Upper lobe of left lung (tissue), 6 donors: ENCODE measurements around the gene SLC25A47. TPM values are rescaled to one million over a fixed set of nuclear protein-coding genes. Genes with fewer than 3 reads are reported as not detected.
"Not testable (repeated sequence)": the region's sequence is repeated elsewhere in the genome, so short reads cannot be mapped to it uniquely, and the experiment has no call there.

Source experiments
- ATAC-seq, 2 donors: fragments of 200-7000 bp; cut with Tn5 transposase; one replicate each; pipeline ENCODE4 v1.9.1; 2022; ENCODE audit warnings: mild to moderate bottlenecking in 2 of 2, moderate library complexity in 2 of 2; ENCODE audit not compliant: low FRiP score in 2 of 2
- DNase-seq, 2 donors: peaks; one replicate each; pipeline ENCODE4 v3.0.0-alpha.2; 2019 to 2020
- H3K27ac ChIP-seq, 4 donors: fragments of 200-600 bp; sonication (generic); one replicate each; pipeline ENCODE4 v1.5.1; 2016 to 2019
- H3K27me3 ChIP-seq, 4 donors: fragments of 200-600 bp; sonication (generic); one replicate each; pipeline ENCODE4 v1.5.1; 2017 to 2019
- H3K36me3 ChIP-seq, 4 donors: fragments of 200-600 bp; sonication (generic); one replicate each; pipeline ENCODE4 v1.5.1; 2016 to 2019
- H3K4me1 ChIP-seq, 4 donors: fragments of 200-600 bp; sonication (generic); one replicate each; pipeline ENCODE4 v1.5.1; 2018 to 2019
- H3K4me3 ChIP-seq, 4 donors: fragments of 200-600 bp; sonication (generic); one replicate each; pipeline ENCODE4 v1.5.1; 2017 to 2019; ENCODE audit warnings: mild to moderate bottlenecking in 2 of 4, moderate library complexity in 1 of 4
- H3K9me3 ChIP-seq, 4 donors: fragments of 200-600 bp; sonication (generic); one replicate each; pipeline ENCODE4 v1.5.1; 2018 to 2019
- EP300 ChIP-seq, 4 donors: sonication (generic); formaldehyde crosslinking; IDR thresholded peaks; one replicate each; pipeline ENCODE4 v1.5.1; 2017; ENCODE audit warnings: antibody characterized with exemption in 4 of 4, control low read depth in 2 of 4
- POLR2A ChIP-seq, 4 donors: fragments of 450-650 bp; IDR thresholded peaks; one replicate each; pipeline ENCODE4 v1.5.1; 2016 to 2017; ENCODE audit warnings: antibody characterized with exemption in 4 of 4, mild to moderate bottlenecking in 2 of 4
- POLR2AphosphoS5 ChIP-seq, 2 donors: sonication (generic); formaldehyde crosslinking; IDR thresholded peaks; one replicate each; pipeline ENCODE4 v1.5.1; 2017; ENCODE audit warnings: antibody characterized with exemption in 2 of 2
- WGBS, 2 donors: methylation state at CpG; one replicate each; pipeline ENCODE4 v1.1.5; 2017 to 2018; 5-methylcytosine and 5-hydroxymethylcytosine counted together
- total RNA-seq, 6 donors: library from RNA; depleted of rRNA in 4 of 6; stranded (reverse); fragments of >200 nt in 4 of 6; gene quantifications; one replicate each; pipeline versions ENCODE4 v1.1.0 to v1.2.1, GENCODE V29; 2016 to 2021
- TF ChIP-seq, protein P1 (sequence below), 6 experiments: fragments of 450-650 bp in 4 of 6; fragments of 200-600 bp in 2 of 6; sonication (generic) in 2 of 6; IDR thresholded peaks; one replicate each; pipeline ENCODE4 v1.5.1; 2016 to 2019; ENCODE audit warnings: antibody characterized with exemption in 6 of 6
- donor health status: DM: no; HTN: no; CAD: no; lungs with moderate emphysema.
- donor health status: DM: no; HTN: yes; CAD: no; lungs with severe emphysema.

Gene SLC25A47
- total RNA-seq, 6 donors from 2014 or later, result not detected

DNA sequence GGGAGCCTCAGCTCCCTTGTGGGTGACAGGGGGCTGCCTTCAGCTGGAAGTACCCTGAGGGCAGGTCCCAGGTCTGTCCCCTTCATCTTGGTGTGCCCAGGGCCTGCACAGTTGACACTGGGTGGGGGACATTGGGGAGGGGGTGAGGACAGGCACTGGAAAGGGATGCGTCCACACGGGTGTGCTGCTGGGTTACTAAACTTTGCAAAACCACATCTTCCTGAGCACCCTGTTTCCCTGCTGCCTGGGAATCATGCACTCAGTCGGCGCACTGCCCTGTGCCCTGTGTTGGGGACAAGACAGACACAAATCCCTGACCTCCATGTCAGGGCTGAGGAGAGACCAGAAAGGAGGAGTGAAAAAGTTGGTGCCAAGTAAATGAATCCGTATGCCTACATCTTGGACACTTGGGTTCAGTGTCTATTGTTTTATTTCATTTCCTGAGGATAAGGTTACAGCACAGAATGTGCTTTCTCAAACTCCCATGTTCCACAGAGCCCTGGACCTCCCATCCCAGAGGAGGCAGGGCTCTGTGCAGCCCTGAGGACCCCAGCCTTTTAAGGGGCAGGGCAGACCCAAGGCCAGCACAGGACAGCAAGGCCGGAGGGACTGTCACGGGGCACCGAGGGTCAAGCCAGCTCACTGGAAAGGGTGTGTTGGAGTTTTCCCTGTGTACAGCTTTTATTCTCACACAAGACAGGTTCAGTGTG is 14.0 kb upstream of the SLC25A47 start:
- TF ChIP-seq EP300 (IDR thresholded peaks at IDR 0.05) (no peak), POLR2AphosphoS5 (IDR thresholded peaks at IDR 0.05) (peak; percentile 11 to 19)
- TF ChIP-seq, protein P1, sequence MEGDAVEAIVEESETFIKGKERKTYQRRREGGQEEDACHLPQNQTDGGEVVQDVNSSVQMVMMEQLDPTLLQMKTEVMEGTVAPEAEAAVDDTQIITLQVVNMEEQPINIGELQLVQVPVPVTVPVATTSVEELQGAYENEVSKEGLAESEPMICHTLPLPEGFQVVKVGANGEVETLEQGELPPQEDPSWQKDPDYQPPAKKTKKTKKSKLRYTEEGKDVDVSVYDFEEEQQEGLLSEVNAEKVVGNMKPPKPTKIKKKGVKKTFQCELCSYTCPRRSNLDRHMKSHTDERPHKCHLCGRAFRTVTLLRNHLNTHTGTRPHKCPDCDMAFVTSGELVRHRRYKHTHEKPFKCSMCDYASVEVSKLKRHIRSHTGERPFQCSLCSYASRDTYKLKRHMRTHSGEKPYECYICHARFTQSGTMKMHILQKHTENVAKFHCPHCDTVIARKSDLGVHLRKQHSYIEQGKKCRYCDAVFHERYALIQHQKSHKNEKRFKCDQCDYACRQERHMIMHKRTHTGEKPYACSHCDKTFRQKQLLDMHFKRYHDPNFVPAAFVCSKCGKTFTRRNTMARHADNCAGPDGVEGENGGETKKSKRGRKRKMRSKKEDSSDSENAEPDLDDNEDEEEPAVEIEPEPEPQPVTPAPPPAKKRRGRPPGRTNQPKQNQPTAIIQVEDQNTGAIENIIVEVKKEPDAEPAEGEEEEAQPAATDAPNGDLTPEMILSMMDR (IDR thresholded peaks at IDR 0.05), result no peak
- 50 to 63% methylated on average over 8 of the region's 8 CpGs for WGBS, 2 donors

DNA sequence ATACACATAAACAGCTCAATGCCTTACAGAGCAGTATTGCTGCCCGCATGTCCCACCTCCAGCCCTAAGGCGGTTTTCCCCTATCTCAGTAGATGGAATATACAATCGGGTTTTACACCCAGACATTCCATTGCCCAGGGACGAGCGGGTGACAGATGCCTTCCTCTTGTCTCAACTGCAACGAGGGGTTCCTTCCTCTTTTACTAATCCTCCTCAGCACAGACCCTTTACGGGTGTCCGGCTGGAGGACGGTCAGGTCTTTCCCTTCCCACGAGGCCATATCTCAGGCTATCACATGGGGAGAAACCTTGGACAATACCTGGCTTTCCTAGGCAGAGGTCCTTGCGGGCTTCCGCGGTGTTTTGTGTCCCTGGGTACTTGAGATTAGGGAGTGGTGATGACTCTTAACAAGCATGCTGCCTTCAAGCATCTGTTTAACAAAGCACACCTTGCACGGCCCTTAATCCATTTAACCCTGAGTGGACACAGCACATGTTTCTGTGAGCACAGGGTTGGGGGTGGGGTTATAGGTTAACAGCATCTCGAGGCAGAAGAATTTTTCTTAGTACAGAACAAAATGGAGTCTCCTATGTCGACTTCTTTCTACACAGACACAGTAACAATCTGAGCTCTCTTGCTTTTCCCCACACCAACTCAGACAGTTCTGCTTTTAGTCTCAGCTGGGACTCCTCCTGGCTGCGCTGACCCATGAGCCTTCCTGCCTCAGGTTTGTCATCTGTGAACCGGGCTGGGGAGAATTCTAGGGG is 10.8 kb upstream of the SLC25A47 start:
- WGBS, 2 donors, result 23 to 29% methylated on average over 18 of the region's 18 CpGs
- peak in 1 of 2 donors; percentile 41 for DNase-seq
- not testable (repeated sequence) for ATAC-seq, H3K27me3 ChIP-seq, H3K27ac ChIP-seq, H3K4me3 ChIP-seq, H3K9me3 ChIP-seq, H3K36me3 ChIP-seq
- peaks cover 33 to 47% (median 40%) of the 10 kb centered on the region in 4 donors for H3K4me1 ChIP-seq

More for the DNA sequence above, 14.0 kb upstream of the SLC25A47 start:
- peak overlapping the region; percentile 33 to 94 (median 62) for H3K27ac ChIP-seq
- H3K4me1 ChIP-seq, result peaks cover 44 to 70% (median 55%) of the 10 kb centered on the region in 4 donors
- ATAC-seq (no peak), DNase-seq (no peak)
- H3K27me3 ChIP-seq, result no peaks in the 10 kb centered on the region
- no peaks in the 10 kb centered on the region for H3K9me3 ChIP-seq
- no peaks in the 10 kb centered on the region for H3K36me3 ChIP-seq
- no peak overlapping the region for H3K4me3 ChIP-seq

DNA sequence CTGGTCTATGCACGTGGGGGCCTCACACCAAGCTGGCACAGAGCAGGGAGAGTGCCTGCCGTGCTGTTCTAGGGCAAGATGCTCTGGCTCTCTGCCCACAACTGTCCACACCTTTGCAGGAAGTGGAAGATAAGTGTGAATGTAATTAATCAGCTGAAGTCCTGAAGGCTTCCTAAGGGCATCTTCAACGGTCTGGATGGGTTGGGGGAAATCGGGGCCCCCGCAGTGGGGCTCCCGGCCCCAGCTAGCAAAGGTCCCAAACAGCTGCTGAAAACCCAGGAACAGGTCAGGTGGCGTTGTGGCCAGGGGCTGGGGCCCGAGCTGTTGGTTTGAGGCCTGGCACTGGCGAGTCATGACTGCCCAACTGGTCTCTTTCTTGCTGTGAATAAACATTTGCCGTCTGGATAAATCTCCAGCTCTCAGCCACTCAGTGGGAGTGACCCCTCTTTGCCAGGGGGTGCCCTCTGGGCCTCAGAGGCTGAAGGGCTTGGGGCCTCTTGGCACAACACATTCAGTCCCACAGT is 10.2 kb upstream of the SLC25A47 start:
- H3K27ac ChIP-seq, result no peak overlapping the region
- no peaks in the 10 kb centered on the region for H3K27me3 ChIP-seq
- ATAC-seq (peak in 1 of 2 donors; percentile 13), DNase-seq (no peak)
- H3K9me3 ChIP-seq, result no peaks in the 10 kb centered on the region
- peaks cover 33 to 44% (median 36%) of the 10 kb centered on the region in 4 donors for H3K4me1 ChIP-seq
- H3K4me3 ChIP-seq, result no peak overlapping the region
- H3K36me3 ChIP-seq, result no peaks in the 10 kb centered on the region
- no peak for TF ChIP-seq POLR2A (IDR thresholded peaks at IDR 0.05)
- TF ChIP-seq EP300 (IDR thresholded peaks at IDR 0.05), result no peak
- no peak for TF ChIP-seq POLR2AphosphoS5 (IDR thresholded peaks at IDR 0.05)
- TF ChIP-seq, protein P1 (IDR thresholded peaks at IDR 0.05), result no peak
- WGBS, 2 donors, result 43 to 52% methylated on average over 5 to 10 of the region's 10 CpGs

DNA sequence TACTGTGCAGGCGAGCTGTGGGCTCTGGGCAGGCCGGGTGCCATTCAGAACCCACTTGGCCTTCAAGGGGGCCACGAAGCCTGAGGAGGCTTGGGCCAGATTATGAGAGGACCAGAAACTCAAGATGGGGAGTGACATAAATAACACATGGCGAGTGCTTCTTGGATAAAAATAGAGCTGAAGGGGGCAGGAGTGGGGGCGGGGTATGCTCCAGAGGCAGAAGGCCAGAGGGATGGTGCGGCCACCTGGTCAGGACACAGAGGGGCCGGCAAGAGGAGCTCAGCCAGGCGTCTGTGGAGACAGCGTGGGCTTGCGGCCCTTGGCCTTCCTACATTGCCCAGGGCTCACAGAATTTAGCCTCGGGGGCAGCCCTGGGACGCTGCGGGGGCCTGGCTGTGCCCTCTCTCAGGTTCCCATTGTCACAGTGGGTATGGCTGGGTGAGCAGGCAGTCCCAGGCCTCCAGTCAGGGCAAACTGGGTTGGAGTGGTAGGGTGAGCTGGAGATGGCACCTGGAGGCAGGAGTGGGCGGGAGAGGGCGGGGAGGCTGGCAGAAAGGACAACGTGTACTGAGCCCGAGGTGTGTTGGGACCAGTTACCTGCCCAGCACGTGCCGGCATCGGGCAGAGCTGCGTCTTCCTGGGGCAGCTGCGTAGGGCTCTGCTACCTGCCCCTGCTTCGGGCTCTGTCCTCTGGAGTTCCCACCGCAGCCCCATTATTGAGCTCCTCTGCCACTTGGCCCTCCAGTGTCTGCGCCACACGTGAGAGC is 9.5 kb upstream of the SLC25A47 start:
- WGBS, 2 donors, result 85 to 88% methylated on average over 18 to 26 of the region's 26 CpGs
- DNase-seq, result no peak
- Histone ChIP-seq H3K36me3 (no peaks in the 10 kb centered on the region), H3K27me3 (no peaks in the 10 kb centered on the region), H3K9me3 (no peaks in the 10 kb centered on the region), H3K4me3 (no peak overlapping the region), H3K4me1 (peaks cover 32 to 43% (median 37%) of the 10 kb centered on the region in 4 donors), H3K27ac (no peak overlapping the region)
- TF ChIP-seq, protein P1 (IDR thresholded peaks at IDR 0.05), result no peak
- TF ChIP-seq POLR2AphosphoS5 (IDR thresholded peaks at IDR 0.05), result no peak
- no peak for TF ChIP-seq POLR2A (IDR thresholded peaks at IDR 0.05)
- no peak for TF ChIP-seq EP300 (IDR thresholded peaks at IDR 0.05)
- ATAC-seq, result no peak

DNA sequence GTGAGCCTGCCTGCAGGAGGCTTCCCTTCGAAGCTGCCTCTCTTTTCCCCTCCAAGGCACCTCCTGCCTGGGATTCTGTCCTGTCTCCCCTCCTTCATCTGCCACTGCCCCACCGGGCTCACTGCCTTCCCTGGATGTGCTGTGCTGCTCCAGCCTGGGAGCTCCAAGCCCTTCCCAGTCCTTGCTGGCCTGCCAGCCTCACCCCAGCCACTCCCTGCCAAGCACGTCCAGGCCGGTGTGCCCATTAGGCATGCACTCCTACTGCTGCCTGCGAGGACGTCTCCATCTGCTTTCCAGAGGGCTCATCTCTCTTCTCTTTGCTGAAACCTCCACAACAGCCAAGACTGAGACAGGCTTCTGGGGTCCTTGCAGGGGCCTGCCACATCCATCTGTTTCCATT is 8.4 kb upstream of the SLC25A47 start:
- TF ChIP-seq POLR2A (IDR thresholded peaks at IDR 0.05) (no peak), EP300 (IDR thresholded peaks at IDR 0.05) (no peak), POLR2AphosphoS5 (IDR thresholded peaks at IDR 0.05) (no peak)
- TF ChIP-seq, protein P1 (IDR thresholded peaks at IDR 0.05), result no peak
- no peak for ATAC-seq

More for the DNA sequence above, 8.4 kb upstream of the SLC25A47 start:
- H3K9me3 ChIP-seq, result no peaks in the 10 kb centered on the region
- no peak overlapping the region for H3K27ac ChIP-seq
- H3K4me1 ChIP-seq, result peaks cover 21 to 38% (median 31%) of the 10 kb centered on the region in 4 donors
- WGBS, 2 donors, result 90 to 92% methylated on average over 6 of the region's 6 CpGs
- no peaks in the 10 kb centered on the region for H3K27me3 ChIP-seq
- H3K36me3 ChIP-seq, result no peaks in the 10 kb centered on the region
- no peak overlapping the region for H3K4me3 ChIP-seq
- no peak for DNase-seq
